D341Med (cell line): ENCODE data around the gene NTMT1.
"Not testable (repeated sequence)": the region's sequence is repeated elsewhere in the genome, so short reads cannot be mapped to it uniquely, and the experiment has no call there.

ENCODE experiments used
- DNase-seq: peaks from one replicate; pipeline ENCODE4 v3.0.0; 2012; ENCODE audit warnings: low spot score

Gene NTMT1, protein sequence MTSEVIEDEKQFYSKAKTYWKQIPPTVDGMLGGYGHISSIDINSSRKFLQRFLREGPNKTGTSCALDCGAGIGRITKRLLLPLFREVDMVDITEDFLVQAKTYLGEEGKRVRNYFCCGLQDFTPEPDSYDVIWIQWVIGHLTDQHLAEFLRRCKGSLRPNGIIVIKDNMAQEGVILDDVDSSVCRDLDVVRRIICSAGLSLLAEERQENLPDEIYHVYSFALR

DNA sequence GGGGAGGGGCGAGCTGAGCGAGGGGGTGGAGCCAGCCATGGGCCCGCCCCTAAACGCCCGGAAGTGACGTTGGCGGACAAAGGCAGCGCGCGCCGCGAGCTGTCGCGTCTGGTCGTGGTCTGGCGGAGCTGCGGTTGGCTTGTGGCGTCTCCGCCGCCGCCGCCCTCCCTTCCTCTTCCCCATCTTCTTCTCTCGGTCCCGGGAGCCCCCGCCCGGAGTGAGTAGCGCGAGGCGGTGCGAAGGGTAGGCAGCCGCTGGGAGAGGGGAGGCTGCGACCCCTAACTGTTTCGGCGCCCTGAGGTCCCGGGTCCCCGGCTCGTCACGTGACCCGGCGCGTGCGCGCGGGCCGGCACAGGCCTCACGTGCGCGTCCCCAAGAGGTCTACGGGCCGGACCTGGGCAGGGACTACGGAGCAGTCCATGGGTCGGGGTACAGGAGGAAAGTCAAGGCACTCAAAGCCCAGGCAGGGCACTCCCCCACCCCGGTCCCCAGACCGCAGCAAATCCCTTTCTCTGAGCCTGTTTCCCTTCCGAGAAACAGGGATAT lies at the start of gene NTMT1:
Gene NTMT1, plus strand, starts transcription at position 85 of the 546 bp plus-strand sequence. CDS start 6,541 bp downstream, outside the sequence.
- DNase-seq, result peak; percentile 95

DNA sequence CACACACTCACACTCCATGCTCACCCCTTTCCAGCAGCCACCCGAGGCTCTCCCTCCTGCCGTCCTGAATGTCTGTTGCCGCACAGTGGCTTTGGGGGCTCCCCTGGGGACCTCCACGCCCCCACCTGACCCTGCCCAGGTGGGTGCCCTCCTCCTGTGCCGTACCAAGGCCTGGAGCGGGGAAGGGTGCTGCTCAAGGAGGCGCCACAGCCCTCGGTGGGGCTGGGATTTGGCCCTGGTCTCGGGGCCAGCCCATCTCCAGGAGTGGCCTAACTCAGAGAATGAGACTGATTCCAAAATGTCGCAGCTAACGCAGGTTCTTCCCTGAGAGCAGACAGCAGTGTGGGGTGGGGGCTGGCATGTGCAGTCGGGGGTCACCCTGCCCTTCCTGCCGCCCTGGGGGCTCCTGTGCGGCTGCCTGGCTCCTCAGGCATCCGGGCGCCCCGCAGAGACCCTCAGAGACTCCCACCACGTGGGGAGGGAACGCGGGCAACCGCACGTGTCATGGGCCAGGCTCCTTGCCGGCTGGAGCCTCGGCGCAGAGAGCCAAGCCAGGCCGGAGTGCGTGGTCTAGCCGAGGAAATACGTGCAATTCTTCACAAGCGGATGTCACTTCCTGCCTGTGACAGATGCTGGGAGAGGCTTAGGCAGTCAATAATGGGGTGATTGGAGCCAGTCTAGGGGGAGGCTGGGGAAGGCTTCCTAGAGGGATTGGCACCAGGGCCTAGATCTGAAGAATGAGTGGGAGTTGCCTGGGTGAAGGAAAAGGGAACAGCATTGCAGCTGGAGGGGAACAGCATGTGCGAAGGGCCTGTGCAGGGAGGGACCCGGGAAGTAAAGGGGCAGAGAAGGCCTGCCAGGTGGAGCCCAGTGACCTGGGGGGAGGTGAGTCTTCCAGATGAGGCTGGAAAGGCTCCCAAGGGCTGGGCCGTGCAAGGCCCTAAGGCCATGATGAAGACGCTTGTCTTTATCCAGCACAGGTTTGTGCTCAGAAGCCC lies 49.1 kb upstream of the NTMT1 start:
- no peak for DNase-seq

DNA sequence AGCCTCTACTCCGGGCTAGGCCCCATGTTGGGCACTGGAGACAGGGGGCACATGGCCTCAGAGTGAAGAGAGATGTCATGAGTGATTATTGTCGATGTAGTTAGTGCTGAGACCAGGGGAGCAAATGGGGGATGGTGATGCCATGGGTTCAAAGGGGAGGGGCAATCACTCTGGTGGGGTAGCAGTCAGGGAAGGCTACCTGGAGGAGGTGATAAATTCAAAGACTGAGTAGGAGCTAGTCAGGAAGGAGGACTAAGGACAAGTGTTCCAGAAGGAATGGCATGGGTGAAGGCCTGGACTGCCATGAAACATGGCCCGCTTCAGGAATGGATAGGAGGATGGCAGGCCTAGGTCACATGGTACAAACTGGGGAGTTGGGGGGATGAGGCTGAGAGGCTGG lies 46.7 kb upstream of the NTMT1 start:
- no peak for DNase-seq

DNA sequence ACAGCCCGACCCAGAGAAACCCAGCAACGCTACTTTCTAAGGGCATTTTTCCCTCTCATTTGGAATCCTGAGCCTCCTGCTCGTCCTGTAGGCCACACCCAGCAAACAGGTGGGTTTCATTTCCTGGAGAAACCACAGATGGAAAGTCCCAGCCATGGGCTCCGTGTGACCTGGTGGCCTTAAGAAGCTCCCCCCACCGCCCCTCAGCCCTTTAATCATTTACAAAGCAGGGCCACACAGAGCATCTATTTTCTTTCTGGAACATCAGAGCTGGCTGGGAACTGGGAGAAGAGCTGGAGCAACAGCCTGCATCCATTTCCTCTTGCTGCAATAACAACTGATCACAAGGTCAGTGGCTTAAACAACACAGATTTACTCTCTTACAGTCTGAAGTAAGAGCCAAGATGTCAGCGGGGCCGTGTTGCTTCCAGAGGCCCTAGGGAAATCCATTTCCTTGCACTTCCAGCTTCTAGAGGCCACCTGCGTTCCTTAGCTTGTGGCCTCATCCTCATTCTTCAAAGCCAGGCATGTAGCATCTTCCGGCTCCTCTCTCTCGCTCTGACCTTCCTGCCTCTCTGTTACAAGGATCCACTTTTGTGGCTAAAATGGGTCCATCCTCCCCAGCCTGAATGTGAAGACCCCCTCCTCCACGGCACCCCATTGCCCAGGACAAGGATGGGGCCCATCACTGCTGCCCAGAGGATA lies 45.6 kb upstream of the NTMT1 start:
- no peak for DNase-seq

DNA sequence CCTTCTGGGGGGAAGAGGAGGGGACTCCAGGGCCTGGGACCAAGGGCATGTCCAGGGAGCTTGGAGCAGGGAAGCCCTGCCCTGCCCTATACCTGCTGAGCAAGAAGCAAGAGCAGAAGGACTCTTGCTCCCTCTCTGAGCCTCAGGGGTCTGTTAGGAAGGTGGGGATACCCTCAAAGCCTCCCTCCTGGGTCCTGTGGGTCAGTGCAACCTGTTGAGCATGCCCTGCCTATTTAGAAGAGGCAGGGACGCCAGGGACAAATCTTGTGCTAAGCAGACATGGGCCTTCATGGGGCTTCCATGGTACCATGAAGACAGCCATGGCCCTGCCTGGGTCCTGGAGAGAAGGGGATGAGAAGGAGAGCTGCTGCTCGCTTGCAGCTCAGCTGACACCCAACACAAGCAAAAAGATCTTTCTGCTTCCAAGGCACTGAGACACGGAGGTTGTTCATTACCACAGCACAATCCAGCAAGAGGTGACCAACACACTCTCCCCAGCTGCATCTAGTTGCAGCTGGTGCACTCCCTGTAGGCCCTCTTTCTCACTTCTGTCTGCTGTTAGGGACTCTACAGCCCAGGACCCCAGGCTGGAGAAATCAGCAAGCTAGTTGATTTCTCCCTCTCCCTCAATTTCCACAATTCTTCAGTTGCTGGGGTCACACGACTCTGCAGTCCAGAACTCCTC lies 44.3 kb upstream of the NTMT1 start:
- no peak for DNase-seq

DNA sequence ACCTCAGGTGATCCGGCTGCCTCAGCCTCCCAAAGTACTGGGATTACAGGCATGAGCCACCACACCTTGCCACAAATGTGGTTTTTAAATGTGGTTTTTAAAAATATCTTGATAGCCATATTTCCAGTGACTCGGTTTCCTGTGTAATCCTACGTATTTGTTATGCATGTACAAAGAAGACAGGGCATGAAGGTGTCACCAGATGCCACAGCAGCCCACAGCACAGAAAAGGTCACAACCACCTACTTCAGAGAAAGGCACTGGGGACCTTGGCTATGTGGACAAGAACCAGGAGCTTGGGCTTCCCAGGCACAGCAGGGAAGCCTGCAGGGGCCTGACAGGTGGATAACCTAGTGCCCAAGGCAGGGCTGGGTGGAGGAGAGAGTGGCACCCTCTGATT lies 43.1 kb upstream of the NTMT1 start:
- DNase-seq, result no peak

DNA sequence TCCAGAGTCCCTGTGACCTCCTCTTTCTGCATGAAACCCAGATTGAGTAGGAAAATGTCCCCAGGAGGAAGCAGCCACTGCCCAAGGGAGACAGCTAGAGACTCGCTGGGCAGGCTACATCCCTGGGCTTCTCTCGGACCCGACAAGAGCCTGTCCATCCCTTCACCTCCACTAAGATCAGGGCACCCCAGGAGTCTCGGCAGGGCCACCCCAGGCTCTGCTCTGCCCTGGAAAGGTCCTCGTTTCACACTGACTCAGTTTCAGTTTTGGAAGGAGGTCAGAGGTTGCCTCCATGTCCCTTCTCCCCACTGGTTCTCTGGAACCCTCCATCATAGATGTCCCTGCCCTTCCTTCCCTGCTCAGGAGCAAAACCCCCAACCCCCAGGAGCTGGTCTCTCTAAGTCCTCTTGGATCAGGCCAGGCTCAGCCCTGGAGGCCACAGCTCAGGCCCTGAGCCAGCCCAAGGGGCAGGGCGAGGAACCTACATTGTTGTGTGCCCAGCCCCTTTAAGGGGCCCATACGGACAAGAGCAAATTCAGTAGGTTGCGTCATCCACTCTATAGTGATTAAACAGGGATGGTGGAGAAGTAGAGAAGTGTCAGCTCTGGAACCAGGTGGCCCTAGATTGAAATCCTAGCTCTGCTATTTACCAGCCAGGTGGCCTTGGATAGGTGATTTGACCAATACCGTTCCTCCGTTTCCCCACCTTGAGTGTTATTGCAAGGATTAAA lies 42.5 kb upstream of the NTMT1 start:
- no peak for DNase-seq

DNA sequence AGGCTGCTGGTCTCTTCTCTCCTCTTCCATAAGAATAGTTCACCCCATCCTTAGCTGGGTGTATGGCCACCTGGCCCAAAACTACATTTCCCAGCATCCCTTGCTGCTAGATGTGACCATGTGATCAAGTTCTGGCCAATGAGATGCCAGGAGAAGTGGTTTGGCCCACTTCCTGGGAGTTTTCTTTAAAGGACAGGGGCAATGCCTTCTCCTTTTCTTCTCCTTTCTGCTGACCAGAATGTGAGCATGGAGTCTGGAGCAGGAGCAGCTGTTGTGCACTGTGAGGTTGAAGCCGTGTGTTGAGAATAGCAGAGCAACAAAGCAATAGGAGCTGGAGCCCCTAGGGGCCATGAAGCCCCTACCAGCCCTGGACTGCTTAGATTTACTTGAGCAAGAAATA lies 41.8 kb upstream of the NTMT1 start:
- DNase-seq, result peak; percentile 81

DNA sequence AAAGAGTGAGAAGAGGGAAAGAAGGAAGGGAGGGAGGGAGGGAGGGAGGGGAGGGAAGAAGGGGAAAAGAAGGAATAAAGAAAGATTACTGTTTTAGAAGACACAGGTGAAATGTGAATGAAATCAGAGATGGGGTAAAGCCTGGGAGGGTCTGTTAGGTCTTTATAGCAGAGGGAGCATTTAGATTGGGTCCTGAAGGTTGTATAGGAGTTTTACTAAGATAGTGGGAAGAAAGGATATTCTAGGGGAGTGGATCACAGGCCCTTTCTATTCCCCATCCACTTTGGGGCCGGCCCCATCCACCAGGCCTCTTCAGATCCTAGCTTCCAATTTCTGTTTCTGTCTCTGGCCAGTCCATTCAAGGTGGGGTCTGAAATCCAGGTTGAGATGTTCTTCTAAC lies 40.6 kb upstream of the NTMT1 start:
- DNase-seq, result no peak

DNA sequence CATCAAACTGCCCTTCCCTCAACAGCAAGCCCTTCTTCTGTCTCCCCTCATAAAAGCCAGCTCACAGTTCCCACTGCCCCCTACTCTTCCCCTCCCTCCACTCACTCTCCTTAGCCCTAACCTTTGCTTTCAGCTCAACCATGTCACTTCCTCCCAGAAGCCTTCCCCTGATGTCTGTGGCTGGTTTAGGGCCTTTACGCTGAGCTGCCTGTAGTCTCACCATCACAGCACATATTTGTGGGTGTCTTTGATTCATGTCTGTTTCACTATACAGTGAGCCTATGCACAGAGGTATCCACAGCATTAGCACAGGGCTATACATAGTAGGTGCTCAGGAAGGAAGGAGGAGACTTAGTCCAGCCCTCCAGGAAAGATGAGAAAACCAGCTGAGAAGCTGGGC lies 39.7 kb upstream of the NTMT1 start:
- no peak for DNase-seq

DNA sequence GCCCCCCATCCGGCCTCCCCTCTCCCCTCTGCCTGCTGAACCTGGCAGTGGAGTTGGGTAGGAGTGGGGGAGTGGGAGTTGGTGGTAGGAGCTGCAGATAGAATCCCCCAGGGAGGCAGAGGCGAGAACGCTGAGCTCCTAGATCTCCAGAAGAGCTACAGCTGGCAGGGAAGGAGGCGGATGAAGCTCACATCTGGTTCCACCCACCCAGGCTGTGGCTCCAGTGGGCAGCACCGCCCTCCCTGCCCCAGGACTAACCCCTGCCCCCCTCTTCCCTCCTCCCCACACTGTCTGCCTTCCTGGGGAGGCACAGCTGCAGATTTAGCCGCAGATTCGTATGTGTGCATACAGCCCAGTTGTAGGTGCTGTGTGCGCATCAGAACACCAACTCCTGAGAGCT lies 39.3 kb upstream of the NTMT1 start:
- no peak for DNase-seq

DNA sequence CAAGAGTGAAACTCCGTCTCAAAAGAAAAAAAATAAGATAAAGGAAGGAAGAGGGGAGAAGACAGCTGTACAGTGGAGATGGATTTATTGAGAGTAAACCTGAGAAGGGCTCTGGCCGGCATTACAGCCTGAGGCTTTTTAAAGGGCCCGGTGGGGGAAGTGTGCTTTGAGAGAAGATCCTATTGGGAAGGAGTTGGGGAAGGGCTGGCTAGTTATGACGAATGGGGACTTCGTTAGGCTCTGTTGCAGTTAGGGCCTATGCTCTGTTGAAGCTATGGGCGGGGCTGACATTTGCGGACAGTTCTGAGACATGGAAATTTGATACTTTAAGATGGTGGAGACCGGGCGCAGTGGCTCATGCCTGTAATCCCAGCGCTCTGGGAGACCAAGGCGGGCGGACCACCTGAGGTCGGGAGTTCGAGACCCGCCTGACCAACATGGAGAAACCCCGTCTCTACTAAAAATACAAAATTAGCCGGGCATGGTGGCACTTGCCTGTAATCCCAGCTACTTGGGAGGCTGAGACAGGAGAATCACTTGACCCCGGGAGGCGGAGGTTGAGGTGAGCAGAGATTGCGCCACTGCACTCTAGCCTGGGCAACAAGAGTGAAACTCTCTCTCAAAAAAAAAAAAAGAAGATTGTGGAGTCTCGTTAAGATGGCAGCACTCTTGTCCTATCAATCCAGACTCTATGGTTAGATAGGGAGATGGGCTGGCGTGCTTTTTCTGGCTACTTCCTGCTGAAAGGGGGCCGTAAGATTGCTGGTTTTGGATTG lies 38.3 kb upstream of the NTMT1 start:
- DNase-seq, result no peak

DNA sequence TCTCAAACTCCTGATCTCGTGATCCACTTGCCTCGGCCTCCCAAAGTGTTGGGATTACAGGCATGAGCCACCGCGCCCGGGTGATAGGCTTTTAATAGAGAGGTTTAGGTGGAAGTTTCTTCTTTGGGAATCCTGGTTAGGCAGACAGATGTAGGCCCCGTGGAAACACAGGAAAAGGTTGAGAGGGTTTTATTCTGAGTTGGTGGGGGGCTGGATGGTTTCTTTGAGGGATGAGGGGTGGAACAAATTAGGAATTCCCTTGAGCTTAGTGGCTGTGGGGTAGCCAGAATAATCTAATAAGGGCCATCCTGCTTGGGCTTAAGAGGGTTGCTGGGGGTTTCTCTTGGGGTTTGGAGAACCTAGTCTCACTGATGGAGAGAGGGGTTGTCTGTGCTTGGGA lies 35.5 kb upstream of the NTMT1 start:
- DNase-seq, result no peak

DNA sequence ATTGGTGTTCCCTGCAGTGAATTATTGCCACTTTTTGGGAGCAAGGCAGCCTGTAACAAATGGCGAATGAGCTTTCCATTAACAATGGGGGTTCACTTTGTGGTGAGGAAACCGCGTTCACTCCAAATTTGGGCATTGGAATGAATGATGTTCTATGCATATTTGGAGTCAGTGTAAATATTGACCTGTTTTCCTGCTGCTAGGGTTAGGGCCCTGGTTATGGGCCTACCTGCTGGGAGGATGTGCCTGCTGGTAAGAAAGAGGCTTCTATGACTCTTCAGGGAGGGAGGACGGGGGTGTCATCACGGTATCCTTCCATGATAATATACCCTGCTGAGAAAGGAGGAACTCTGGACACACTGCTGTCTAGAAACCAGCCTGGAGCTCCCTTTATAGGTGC lies 34.0 kb upstream of the NTMT1 start:
- no peak for DNase-seq

DNA sequence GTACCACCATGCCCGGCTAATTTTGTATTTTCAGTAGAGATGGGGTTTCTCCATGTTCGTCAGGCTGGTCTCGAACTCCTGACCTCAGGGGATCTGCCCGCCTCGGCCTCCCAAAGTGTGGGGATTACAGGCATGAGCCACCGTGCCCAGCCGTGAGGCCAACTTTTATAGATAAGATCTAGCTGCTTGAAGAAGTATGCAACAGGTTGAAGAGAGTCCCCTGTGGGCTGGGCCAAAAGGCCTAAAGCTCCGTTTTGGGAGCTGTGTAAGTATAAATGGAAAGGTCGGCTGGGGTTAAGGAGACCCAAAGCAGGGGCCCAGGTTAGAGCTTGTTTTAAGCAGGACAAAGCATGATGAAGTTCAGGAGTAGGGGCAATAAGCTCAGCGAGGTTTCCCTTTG lies 33.2 kb upstream of the NTMT1 start:
- DNase-seq, result not testable (repeated sequence)

DNA sequence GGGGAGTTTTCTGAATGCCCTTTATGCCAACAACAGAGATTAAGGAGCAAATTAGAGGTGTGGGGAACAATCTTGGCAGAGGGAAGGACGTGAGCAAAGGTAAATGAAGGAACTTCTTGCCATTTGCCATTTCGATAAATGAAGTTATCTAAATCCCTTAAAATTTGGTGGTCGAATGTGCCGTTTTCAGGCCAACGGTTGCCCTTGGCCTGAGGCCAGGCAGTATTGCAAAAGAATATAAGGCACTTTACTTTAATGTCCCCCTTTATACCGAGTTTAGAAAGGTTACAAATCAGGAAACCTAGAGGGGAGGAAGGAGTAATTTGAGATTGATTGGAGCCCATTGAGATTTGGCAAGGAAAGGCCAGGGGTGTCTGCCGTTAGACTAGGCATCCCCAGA lies 31.3 kb upstream of the NTMT1 start:
- DNase-seq, result no peak

DNA sequence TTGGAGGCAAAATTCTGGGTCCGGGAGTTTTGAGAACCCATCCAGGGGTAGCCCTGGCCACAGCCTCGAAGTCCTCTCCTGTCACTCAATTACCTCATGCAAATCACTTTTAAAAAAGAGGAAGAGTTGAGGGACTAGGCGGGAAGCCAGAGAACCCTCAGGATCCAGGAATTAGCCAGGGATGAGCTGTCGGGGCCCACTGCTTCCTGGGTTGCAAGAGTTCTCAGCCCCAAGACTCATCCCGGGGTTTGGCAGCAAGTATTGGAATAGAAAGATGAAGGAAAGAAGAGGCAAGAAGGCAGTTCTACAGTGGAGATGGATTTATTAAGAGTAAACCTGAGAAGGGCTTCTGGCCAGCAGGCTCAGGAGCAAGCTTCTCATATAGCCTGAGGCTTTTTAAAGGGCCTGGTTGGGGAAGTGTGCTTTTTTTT lies 30.6 kb upstream of the NTMT1 start:
- DNase-seq, result no peak

DNA sequence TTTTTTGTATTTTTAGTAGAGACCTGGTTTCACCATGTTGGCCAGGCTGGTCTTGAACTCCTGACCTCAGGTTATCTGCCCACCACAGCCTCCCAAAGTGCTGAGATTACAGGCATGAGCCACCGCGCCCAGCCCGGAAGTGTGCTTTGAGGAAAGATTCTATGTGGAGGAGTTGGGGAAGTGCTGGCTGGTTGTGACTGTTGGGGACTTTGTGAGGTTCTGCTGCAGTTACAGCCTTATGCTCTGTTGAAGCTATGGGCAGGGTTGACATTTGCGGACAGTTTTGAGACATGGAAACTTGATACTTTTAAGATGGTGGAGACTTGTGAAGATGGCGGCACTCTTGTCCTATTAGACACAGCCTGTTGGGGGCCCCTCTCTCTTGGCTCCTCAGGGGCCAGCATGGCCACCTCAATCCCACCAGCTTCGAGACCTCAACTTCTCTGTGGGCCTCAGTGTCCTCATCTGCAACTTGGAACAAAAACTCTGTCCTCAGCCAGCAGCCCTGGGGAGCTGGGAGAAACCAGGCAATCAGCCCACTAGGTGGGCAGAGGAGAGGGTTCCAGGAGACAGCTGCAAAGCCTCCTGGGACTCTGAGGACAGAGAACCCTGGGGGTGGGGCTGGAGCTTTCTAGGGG lies 29.9 kb upstream of the NTMT1 start:
- DNase-seq, result no peak

DNA sequence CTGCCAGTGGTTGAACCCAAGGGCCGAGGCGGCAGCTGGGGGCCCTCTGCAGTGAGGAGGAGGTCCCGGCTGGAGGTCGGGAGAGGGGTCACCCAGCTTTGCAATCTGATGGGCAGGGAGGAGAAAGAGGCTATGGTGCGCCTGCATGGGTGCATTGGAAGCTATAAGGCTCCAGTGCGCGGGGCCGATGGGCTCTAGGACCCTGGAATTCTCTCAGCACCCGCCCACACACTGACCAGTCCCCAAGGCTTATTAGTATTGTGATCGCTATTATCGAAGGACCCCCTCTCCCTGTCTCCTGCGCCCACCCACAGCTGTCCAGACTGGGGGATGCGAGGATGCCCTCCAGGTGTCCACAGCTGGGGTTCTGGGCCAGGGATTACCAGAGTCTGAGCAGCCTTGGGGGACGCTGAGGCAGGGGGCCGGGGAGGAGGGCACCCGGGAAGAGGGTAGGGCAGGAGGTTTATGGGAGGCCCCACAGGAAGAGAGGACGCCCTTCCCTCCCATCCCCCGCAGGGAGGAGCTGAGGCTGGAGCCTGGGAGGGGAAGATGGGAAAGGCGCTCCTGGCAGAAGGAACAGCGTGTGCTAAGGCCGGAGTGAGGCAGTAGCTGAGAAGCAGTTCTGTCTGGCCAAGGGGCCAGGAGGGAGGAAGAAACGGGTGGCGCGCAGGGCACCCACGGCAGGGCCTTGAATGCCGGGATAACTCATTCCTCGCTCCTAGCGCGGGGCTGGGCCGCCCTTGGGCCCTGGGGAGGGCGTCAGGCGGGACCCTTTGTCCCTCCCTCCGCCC lies 29.2 kb upstream of the NTMT1 start:
- DNase-seq, result no peak
